ENCODE data around the gene CDKAL1.
"Not testable (repeated sequence)": the region's sequence is repeated elsewhere in the genome, so short reads cannot be mapped to it uniquely, and the experiment has no call there.

CDKAL1 gene

DNA sequence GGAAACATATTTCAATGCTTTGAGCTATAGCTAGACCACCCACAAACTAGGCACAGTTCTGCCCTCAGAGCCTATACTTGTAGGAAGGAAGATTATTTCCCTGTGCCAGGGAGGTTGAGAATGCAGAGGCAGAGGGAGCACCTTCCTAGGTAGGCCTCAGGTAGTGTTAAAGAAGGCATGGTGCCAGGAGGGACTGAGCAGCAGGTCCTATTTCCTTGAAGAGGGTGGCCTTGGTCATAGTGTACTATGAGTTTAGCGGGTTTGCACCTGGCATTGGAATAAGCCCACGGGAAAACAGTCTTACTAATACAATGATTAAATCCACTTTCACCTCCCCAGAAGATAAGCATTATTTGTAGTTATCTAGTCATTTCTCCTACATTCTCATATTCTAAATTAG lies 375.4 kb downstream of the CDKAL1 start:
- no peak for DNase-seq (ENCODE audit: low read depth in 1 of 2, low spot score in 1 of 2)

DNA sequence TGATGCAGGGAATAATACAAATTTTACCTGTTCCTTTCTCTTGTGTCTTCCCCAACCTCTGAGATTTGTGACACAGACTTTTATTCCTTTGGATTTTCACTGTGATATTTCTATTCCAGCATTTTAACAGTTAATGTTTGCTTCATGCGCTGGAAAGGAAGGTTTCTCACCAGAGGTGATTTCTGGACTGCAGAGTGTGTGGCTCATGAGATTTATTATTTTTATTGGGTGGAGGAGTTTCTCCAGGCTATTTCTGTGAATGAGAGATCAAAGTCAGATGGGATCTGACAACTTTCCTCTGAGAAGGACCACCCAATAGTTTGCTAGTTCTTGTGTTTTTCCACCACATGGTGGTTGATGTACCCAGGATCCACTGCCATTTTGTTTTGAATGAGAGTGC lies 377.5 kb downstream of the CDKAL1 start:
- no peak for DNase-seq (ENCODE audit: low read depth in 1 of 2, low spot score in 1 of 2)

DNA sequence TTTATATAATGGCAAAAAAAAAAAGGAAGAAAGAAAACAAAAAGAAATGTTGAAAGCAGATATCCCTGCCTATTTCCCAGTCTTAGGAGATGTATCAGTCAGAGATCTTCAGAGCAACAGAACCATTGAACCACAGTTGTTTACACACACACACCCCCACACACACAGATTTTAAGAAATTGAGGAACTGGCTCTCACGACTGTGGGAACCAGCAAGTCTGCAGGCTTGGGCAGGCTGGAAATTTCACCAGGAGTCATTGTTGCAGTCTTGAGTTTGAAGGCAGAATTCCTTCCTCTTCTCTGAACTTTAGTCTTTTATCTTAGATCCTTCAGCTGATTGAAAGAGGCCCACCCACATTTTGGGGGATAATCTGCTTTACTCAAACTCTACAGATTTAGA lies 380.9 kb downstream of the CDKAL1 start:
- no peak for DNase-seq (ENCODE audit: low read depth in 1 of 2, low spot score in 1 of 2)

DNA sequence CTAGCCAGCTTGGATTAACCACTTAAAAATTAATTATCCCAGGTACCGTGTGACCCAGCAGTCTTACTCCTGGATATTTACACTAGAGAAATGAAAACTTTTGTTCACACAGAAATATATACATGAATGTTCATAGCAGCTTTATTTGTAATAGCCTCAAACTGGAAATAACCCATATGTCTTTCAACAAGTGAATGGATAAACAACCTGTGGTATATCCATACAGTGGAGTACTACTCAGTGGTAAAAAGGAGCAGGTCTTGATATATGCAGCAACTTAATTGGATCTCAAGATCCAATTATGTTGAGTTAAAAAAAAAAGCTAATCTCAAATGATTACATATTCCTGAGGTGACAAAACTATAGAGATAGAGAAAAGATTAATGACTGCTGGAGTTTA lies 381.4 kb downstream of the CDKAL1 start:
- no peak for DNase-seq (ENCODE audit: low read depth in 1 of 2, low spot score in 1 of 2)

DNA sequence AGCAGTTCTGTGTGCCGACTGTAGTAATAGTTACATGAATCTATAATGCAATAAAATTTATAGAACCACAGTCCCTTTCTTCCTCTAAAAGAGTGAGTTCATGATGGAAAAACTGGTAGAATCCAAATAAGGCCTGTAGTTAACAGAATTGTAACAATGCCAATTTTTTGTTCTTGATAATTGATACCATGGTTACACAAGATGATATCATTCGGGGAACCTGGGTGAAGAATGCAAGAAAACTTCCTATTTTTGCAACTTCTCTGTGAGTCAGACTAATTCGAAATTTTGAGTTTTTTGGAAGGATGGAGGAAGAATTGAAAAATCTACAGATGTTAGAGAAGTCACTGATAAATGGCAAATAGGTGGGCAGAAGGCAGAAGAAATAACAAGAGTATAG lies 381.8 kb downstream of the CDKAL1 start:
- DNase-seq (ENCODE audit: low read depth in 1 of 2, low spot score in 1 of 2): no peak

DNA sequence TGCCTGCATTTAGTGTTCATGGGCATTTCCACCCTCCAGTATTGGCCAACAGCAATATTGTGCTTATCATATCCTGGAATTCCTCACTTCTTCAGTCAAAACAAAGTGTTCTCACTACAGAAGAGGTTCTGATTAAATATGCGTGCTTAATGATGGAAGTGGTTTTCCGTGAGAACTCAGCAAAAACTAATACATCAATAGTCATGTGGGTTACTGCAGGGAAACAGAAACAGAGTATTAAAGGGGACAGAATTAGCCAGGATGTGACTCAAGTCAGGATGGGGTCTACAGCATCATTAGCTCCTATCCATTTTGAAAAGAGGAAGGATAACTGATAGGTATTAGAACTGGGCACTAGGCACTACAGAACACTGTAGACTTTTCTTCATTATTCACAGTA lies 384.6 kb downstream of the CDKAL1 start:
- DNase-seq (ENCODE audit: low read depth in 1 of 2, low spot score in 1 of 2): no peak

DNA sequence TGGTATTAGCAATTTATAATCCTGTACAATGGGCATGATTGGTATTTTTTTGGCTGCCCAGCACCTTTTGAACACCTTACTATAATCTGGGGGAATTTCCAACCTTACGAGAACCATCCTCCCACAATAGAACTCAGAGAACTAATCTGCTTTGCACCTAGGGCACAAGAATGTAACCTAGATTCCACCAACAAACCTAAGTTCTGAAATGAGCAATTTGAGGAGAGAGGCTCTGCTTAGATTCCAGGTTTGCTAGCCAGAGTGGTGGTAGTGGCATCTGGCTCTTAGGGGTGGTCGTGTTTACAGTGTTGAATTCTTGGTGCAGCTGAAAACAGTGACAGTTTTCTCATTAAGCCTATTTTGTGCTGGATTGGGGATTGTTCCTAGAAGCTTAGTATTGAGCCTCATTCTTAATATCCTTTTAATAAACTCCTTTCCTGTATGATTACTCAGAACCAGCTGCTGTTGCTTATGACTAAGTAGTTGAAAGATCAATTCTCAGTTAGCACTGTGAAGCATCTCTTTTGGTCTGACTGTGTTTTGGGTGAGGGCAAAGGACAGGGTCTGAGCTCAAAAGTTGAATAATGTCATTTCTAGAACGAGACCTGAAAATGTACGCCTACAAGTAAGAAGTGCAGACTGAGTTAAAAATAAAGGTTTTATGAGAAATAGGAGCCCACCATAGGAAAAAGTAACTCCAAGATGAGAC lies 385.6 kb downstream of the CDKAL1 start:
- no peak for DNase-seq (ENCODE audit: low read depth in 1 of 2, low spot score in 1 of 2)

DNA sequence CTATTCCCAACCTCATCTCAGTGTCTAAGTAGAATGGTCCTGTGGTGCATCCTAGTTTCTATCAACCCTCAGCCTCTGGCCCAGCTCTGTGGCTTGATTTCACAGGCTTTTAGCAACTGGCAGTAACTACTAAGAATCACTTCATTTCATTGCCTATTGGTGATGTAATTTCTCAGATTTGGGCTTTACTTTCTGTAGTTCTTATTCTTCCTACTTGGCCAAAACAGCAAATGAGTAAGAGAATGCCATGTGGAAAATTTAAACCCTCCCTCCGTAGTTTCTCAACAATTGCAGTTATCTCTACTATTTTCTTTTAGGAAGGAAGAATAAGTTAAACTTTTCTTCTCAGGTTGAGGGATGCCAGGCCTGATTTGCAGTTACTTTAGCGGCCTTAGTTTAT lies 387.3 kb downstream of the CDKAL1 start:
- DNase-seq (ENCODE audit: low read depth in 1 of 2, low spot score in 1 of 2): no peak

DNA sequence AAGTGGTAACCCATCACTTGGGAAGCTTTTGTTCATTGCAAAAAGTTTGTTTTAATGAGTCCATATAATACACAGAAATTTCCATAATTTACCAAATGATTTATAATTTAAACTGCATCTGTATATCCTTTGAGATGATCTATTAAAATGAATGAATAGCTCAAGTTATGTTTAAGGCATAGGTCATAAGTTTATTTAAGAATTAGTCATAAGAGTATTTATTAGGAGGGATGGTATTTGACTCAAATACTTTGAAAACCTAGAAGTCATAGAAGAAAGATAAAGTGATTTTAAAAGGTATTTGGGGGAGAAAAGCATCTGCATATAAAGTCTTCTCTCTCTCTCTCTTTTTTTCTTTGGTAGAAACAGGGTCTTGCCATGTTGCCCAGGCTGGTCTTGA lies 388.5 kb downstream of the CDKAL1 start:
- DNase-seq (ENCODE audit: low read depth in 1 of 2, low spot score in 1 of 2): no peak

DNA sequence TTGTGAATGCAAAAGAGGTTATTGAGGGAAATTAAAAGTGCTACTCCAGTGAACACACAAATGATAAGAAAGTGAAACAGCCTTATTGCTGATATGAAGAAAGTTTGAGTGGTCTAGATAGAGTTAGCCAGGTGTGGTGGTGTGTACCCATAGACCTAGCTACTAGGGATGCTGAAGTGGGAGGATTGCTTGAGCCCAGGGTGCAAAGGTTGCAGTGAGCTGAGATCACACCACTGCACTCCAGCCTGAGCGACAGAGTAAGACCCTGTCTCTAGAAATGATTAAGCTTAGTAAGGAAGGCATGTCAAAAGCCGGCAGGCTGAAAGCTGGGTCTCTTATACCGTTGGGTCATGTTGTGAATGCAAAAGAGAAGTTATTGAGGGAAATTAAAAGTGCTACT lies 389.8 kb downstream of the CDKAL1 start:
- not testable (repeated sequence) for DNase-seq (ENCODE audit: low read depth in 1 of 2, low spot score in 1 of 2)

DNA sequence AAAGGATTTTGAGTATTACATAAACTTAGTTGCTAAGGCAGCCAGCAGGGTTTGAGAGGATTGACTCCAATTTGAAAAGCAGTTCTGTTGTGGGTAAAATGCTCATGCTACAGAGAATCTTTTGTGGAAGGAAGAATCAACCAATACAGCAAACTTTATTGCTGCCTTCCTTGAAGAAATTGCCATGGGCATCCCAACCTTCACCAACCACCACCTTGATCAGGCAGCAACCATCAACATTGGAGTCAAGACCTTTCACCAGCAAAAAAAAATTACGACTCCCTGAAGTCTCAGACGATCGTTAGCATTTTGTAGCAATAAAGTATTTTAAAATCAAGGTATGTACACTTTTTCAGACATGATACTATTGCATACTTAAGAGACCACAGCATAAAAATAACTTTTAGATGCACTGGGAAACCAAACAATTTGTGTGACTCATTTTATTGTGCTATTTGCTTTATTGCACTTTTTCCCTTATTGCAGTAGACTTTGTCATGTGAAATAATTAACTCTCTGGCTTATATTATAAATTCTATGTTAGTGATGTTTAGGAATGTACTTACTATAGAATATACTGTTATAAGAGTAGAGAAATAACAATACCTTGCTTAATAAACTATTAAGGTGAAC lies 390.8 kb downstream of the CDKAL1 start:
- no peak for DNase-seq (ENCODE audit: low read depth in 1 of 2, low spot score in 1 of 2)

DNA sequence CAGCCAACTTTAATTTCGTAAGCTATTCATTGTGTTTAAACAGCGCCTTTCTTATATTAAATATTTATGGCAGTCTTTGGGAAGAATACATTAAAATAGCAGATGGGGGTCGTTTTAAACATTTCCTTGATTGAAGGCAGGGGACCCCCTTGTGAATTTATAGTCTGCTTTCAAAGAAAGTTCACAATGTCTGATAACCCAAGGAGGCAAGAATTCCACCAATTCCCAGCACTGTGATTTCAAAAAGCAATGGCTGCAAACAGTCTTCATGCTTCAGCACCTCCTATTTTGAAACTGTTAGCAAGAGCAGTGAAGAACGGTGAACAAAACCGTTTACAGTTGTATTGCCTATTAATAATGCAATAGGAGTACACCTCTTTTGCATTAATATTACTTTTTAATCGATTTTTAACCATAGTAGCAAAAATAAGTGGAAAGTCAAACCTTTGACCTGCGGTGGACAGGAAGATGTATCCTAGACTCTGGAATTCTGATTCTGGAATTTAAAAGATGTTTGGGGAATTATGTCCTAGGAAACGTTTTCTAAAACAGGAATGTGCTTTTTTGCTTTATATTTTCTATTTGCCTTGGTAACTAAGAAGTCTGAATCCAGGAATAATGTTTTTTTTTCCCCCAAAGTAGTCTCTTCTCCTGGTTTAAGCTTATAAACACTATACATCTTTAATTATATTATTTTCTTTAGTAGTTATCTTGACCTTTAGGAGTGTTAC lies 393.0 kb downstream of the CDKAL1 start:
- DNase-seq (ENCODE audit: low read depth in 1 of 2, low spot score in 1 of 2): no peak

DNA sequence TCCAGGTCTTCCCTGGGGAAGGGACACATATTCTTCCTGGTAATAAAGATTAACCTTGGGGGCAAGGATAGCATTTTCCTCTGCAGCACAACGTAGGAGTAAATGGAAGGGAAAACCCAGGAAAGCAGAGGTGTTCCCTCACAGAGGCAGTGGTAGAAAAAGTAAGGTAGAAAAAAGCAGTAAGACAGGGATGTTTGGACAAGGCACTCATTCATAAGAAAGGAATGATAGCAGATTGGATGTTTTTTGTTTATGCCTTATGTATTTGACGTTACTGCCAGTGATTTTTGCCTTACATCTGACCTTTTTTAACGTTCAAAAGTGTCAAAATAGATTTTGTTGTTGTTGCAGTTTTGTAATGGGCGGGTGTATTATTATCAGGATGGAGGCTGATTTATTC lies 395.0 kb downstream of the CDKAL1 start:
- no peak for DNase-seq (ENCODE audit: low read depth in 1 of 2, low spot score in 1 of 2)

DNA sequence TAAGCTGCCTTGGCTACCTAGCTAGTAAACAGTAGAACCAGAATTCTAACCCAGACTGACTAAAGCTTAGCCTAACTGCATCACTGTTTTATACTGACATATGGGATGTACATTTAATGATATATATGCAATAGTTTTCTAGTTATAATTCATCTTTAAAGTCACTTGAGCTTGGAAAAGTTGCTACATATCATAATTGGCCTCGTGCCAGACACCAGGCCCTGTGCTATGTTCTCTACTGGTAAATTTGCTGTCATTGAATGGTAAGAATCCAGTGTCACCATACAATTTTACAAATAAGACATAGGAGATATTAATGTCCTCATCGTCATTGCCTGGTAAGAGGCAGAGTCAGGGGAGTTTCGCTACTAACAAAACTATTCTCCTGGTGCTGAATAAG lies 396.8 kb downstream of the CDKAL1 start:
- no peak for DNase-seq (ENCODE audit: low read depth in 1 of 2, low spot score in 1 of 2)

DNA sequence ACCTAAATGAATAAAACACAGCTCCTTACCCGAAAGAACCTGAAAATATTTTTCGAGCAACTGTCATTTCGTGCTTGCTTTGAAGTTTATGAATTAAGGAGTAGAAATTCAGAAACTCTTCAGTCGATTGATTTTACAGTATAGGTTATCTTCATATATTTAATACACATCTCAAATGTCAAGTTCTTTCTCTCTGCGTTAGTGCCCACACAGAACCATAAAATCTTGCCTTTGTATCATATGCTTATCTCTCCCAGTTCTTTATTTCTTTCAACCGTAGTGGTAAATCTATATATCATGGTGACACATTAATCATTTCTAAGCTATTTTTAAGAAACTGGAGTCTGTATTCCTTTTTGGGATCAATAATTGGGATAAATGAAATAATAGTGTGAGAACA lies 397.5 kb downstream of the CDKAL1 start:
- no peak for DNase-seq (ENCODE audit: low read depth in 1 of 2, low spot score in 1 of 2)

DNA sequence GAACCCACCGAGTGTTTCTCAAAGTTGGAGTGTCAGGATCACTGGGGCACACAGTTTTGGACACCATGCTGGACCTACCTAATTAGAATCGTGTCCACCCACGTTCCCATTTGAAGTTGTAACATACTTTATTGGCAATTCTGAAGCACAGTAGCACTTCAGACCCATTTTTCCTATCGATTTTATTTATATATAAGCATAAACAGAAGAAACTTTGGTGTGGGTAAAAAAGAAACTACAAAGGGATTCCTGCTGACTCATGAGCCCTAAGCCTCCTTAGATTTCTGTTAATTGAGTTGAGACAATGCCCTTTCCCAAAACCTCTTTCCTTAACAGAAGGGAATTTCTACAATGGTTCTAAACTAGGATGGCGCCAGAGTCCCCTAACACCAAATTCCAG lies 398.0 kb downstream of the CDKAL1 start:
- DNase-seq (ENCODE audit: low read depth in 1 of 2, low spot score in 1 of 2): no peak

DNA sequence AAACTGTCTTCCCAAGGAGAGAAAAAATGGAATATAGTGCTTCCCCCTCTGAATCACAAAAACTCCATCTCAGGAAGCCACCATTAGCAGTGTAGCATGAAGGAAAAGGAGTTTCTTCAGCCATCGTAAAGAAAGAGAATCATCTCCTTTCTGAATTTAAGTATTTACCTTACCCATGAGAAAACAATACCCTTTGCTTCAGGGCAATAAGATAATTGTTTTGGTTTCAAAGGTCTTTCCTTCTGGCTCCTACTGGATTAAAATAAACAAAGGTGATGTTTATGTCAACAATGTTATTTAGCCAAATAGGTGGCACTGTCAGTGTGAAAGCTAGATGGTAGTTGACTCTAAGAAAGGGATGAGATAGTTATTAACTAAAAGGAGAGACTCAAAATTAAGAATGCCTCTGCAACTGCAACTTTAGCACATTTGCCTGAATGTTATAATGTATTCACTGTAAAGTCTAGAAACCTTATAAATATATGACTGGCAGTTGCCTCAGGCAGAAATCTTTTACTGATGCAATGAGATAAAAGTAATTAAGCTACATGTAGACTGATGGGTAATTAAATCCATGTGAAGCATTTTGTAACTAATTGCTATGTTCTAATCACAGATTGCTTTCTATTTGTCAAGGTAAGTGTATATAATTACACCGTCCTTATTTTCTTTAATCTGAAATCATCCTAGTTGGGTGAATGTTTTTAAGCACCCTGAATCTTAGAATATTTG lies 399.0 kb downstream of the CDKAL1 start:
- DNase-seq (ENCODE audit: low read depth in 1 of 2, low spot score in 1 of 2): no peak

DNA sequence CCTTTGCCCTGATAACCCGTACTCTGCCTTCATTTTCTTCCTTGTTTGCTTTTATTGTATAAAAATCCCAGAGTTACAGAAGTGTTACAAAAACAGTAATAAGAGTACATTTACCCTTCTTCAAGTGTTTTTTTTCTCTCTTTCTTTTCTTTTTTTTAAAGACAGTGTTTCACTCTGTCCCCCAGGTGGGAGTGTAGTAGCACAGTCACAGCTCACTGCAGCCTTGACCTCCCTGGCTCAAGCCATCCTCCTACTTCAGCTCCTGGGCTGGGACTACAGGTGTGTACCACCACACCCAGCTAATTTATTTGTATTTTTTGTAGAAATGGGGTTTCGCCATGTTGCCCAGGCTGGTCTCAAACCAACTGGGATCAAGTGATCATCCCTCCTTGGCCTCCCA lies 402.7 kb downstream of the CDKAL1 start:
- no peak for DNase-seq (ENCODE audit: low read depth in 1 of 2, low spot score in 1 of 2)

DNA sequence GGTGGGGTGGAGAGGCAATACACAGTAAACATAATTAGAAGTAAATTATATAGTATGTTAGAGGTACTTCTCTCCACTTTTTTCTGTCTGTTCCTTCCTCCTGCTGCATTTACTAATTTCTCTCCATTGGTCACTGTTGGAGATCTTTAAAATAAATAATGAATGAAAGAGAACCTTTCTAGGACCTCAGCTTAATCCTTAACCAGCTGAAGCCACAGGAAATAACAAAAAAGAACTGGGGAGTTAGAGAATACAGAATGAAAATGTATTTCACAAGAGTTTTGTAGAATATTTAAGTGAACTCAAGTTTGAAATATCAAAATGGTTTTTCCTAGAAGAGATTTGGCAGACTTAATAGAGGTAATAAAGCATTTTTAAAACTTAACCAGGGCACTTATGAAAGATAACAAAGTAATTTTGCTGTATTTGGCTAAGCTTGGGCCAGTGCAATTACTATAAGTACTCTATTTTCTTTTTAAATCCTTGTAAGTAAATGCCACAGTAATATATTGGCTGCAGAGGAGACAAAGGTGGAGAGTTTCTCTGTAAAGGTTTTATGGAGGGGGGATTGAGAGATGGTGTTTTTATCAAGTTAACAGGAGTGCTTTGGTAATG lies 405.0 kb downstream of the CDKAL1 start:
- DNase-seq (ENCODE audit: low read depth in 1 of 2, low spot score in 1 of 2): no peak

DNA sequence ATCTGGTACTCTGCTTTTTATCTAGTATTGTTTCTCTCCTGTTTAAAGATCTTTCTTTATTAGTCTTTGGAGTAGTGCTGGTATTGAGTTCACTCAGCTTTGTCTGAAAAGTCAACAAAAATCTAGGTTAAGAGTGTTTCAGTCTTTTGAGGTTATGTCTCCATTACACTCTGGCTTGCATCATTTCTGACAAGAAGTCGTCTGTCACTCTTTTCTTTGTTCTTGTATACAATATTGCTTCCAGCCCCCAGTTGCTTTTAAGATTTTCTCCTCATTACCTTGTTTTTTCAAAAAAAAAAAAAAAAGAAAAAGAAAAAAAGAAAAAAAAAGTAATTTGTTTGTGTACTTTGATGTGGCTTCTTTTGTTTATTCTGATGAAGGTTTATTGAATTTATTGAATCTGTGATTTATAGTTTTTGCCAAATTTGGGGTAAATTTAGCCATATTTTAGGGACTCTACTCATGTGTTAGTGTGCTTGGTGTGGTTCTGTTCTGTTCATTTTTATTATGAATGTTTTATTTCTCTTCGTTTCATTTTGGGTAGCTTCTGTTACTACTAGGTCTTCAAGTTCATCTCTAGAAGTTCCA lies 408.9 kb downstream of the CDKAL1 start:
- no peak for DNase-seq (ENCODE audit: low read depth in 1 of 2, low spot score in 1 of 2)

DNA sequence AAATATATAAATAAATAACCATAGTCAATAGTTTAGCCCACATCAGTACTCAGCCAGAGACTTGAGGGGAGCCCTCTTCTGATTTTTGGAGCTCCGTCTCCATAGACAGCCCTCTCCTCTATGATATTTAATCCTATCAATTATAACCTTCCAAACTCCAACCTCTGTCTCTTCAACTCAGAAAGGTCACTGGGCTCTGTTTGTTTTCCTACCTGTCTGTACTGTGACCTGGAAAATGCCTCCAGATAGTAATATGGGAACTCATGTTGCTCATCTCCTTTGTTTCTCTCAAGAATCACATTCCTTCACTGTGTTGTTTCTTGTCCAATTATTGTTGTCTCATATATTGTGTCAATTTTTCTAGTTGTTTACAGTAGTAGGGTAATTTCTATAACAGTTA lies 409.7 kb downstream of the CDKAL1 start:
- no peak for DNase-seq (ENCODE audit: low read depth in 1 of 2, low spot score in 1 of 2)

All from activated T-helper 1 cell treated with anti-CD3 and anti-CD28 coated beads, Interleukin-2, amount 50 U/mL, for 16 hours (primary cell).